GM12878 (cell line): ENCODE measurements around the gene MRPL53. TPM values are rescaled to one million over a fixed set of nuclear protein-coding genes. Genes with fewer than 3 reads are reported as not detected.

Source experiments
- ASH2L ChIP-seq: fragments of 300-600, 200-600 bp; sonication (generic); IDR thresholded peaks from 2 replicates; pipeline ENCODE4 v1.6.1; 2017; ENCODE audit warnings: low read depth, mild to moderate bottlenecking, borderline replicate concordance
- BCL11A ChIP-seq: IDR thresholded peaks from 2 replicates; pipeline ENCODE4 v1.6.1; 2011; ENCODE audit warnings: low read depth, low read length
- BCL3 ChIP-seq: IDR thresholded peaks from 2 replicates; pipeline ENCODE4 v1.6.1; 2011; ENCODE audit warnings: borderline replicate concordance, low read depth, mild to moderate bottlenecking, moderate library complexity, low read length; ENCODE audit not compliant: insufficient read depth, poor library complexity, severe bottlenecking
- CBX3 ChIP-seq: fragments of 200-600 bp; sonication (generic); IDR thresholded peaks from 2 replicates; pipeline ENCODE4 v1.6.1; 2016; ENCODE audit warnings: low read depth, borderline replicate concordance
- CBX5 ChIP-seq: sonication (generic); IDR thresholded peaks from 2 replicates; pipeline ENCODE4 v1.6.1; 2016; ENCODE audit warnings: low read depth, moderate library complexity, mild to moderate bottlenecking, inconsistent platforms
- CHD1 ChIP-seq: IDR thresholded peaks from 2 replicates; pipeline ENCODE4 v1.6.1; 2012; ENCODE audit warnings: low read depth, low read length, improper control_type of control experiment
- EP300 ChIP-seq, 2 experiments: fragments of 150-350 bp in 1 of 2; IDR thresholded peaks; 2 replicates each; pipeline ENCODE4 v1.6.1; 2011 to 2012; ENCODE audit warnings: low read depth in 2 of 2, low read length in 2 of 2, borderline replicate concordance in 1 of 2, improper control_type of control experiment in 1 of 2, inconsistent platforms in 1 of 2; ENCODE audit not compliant: control insufficient read depth in 1 of 2
- ETV6 ChIP-seq, 2 experiments: fragments of 450-650 bp in 1 of 2; IDR thresholded peaks in 1 of 2; conservative IDR thresholded peaks in 1 of 2; 2 replicates each; pipeline ENCODE4 v1.6.1; 2014; ENCODE audit warnings: antibody characterized with exemption in 1 of 2, borderline replicate concordance in 1 of 2, low read depth in 1 of 2, mild to moderate bottlenecking in 1 of 2, moderate library complexity in 1 of 2
- FOXM1 ChIP-seq: IDR thresholded peaks from 2 replicates; pipeline ENCODE4 v1.6.1; 2012; ENCODE audit warnings: low read depth, mild to moderate bottlenecking, inconsistent platforms, low read length, moderate library complexity
- MEF2A ChIP-seq: IDR thresholded peaks from 2 replicates; pipeline ENCODE4 v1.6.1; 2011; ENCODE audit warnings: low read depth, mild to moderate bottlenecking, low read length, moderate library complexity; ENCODE audit not compliant: insufficient read depth
- MXI1 ChIP-seq: fragments of 150-350 bp; IDR thresholded peaks from 2 replicates; pipeline ENCODE4 v1.6.1; 2011; ENCODE audit warnings: low read depth, mild to moderate bottlenecking, inconsistent platforms, low read length, improper control_type of control experiment
- RELA ChIP-seq: fragments of 450-650 bp; IDR thresholded peaks from 2 replicates; pipeline ENCODE4 v1.8.0; 2014; ENCODE audit warnings: borderline replicate concordance; ENCODE audit not compliant: partially characterized antibody
- SMAD1 ChIP-seq: fragments of 450-650 bp; IDR thresholded peaks from 2 replicates; pipeline ENCODE4 v1.6.1; 2018; ENCODE audit warnings: mild to moderate bottlenecking, low read depth; ENCODE audit not compliant: partially characterized antibody
- SREBF1 ChIP-seq: IDR thresholded peaks from 2 replicates; pipeline ENCODE4 v1.6.1; 2012; ENCODE audit warnings: mild to moderate bottlenecking, low read length
- STAT1 ChIP-seq: fragments of 450-650 bp; conservative IDR thresholded peaks from 2 replicates; pipeline ENCODE4 v1.6.1; 2014; ENCODE audit warnings: antibody characterized with exemption, mild to moderate bottlenecking
- TBL1XR1 ChIP-seq: IDR thresholded peaks from 2 replicates; pipeline ENCODE4 v1.6.1; 2012; ENCODE audit warnings: low read depth, low read length, improper control_type of control experiment
- TCF3 ChIP-seq: IDR thresholded peaks from 2 replicates; pipeline ENCODE4 v1.6.1; 2012; ENCODE audit warnings: low read depth, mild to moderate bottlenecking, low read length, borderline replicate concordance; ENCODE audit not compliant: insufficient read depth
- polyA plus RNA-seq, 11 experiments: library from polyadenylated mRNA; depleted of rRNA in 4 of 11; unstranded in 6 of 11; stranded (reverse) in 5 of 11; fragments of >200 nt; fragmentation: Nextera tagmentation in 4 of 11; fragmentation: Illumina TruSeq in 1 of 11; extraction: Ambion mirVana in 4 of 11; extraction: Trizol in 1 of 11; gene quantifications; 1 replicate in 1 of 11; 2 replicates in 10 of 11; pipeline versions ENCODE4 v1.2.1 to v1.2.3, GENCODE V29; 2011 to 2016; ENCODE audit warnings: inconsistent platforms in 2 of 11, missing spikeins in 2 of 11, low read depth in 1 of 11
- total RNA-seq, 4 experiments: library from RNA; depleted of rRNA in 3 of 4; stranded (reverse); fragments of >200 nt in 3 of 4; fragmentation: Illumina TruSeq in 1 of 4; extraction: Trizol in 1 of 4; gene quantifications; 2 replicates each; pipeline versions ENCODE4 v1.2.1 to v1.2.3, GENCODE V29; 2013 to 2021
- TF ChIP-seq, protein P1 (sequence below): IDR thresholded peaks from 2 replicates; pipeline ENCODE4 v1.6.1; 2011; ENCODE audit warnings: mild to moderate bottlenecking, low read depth, low read length, moderate library complexity; ENCODE audit not compliant: insufficient replicate concordance
- TF ChIP-seq, protein P2 (sequence below): fragments of 450-650 bp; formaldehyde crosslinking; IDR thresholded peaks from 2 replicates; pipeline ENCODE4 v1.4.0; 2022; ENCODE audit warnings: mild to moderate bottlenecking, moderate library complexity
- TF ChIP-seq, protein P3 (sequence below): IDR thresholded peaks from 2 replicates; pipeline ENCODE4 v1.6.1; 2012; ENCODE audit warnings: low read length, inconsistent platforms

Gene MRPL53
- total and polyA plus RNA-seq, 10 of the 15 experiments (the other 5 are each of a cell fraction or from before 2014, with no cell fraction given) = 15.1 to 167 (median 80.9) TPM

DNA sequence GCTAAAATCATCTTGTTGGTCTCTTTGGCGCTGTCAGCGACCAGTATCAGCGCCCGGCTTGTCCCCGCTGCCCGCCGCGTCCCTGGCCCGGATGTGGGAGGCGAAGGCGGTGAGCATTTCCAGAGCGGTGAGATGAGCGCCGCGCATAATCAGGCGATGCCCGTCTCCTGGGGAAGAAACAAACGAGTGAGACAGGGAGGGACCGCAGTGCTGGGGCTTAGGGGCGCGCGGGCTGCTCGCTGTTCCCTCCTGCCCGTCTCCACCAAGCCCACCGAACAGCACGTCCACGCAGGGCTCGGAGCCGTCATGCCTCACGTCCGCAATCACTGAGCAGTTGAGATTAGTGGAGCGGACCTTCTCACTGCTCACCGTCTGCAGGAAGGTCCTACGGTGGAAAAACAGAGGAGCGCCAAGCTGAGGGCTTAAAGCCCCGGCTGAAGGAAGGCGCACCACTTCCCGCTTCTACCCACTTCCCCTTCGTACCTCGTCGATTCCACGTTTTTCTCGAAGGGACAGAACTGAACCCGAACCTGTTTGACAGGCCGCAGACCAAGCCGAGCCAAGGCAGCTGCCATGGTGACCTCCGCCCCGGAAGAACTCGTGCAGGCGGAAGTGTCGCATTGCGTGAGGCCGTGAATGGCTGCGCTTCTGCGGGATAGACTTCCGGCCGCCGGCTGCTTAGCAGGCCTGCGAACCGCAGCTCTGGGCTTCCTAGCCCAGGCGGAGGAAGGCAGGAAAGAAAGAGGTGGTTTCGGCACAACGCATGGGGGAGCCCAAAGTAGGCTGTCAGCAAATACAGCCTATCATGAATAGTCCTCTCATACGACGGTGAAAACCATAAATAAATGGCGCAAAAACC is at the start of gene MRPL53 (continued):
- TF ChIP-seq, protein P1, sequence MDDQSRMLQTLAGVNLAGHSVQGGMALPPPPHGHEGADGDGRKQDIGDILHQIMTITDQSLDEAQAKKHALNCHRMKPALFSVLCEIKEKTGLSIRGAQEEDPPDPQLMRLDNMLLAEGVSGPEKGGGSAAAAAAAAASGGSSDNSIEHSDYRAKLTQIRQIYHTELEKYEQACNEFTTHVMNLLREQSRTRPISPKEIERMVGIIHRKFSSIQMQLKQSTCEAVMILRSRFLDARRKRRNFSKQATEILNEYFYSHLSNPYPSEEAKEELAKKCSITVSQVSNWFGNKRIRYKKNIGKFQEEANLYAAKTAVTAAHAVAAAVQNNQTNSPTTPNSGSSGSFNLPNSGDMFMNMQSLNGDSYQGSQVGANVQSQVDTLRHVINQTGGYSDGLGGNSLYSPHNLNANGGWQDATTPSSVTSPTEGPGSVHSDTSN = peak; percentile 54
- TF ChIP-seq ETV6 (conservative IDR thresholded peaks at IDR 0.05 in 1 of 2, IDR thresholded peaks at IDR 0.05 in 1 of 2; ENCODE audit: borderline replicate concordance in 1 of 2, low read depth in 1 of 2) (peak in 1 of 2 experiments; percentile 43; a peak in 1 of 4 replicates), SMAD1 (peak; percentile 52), CHD1 (0 out of 2 replicates have a peak, but pooled peaks have one; percentile 74), MEF2A (peak; percentile 61; the same call in 1 of the 2 replicates), FOXM1 (peak; percentile 35; the same call in 1 of the 2 replicates), SREBF1 (peak; percentile 84), CBX3 (no peak), BCL3 (peak; percentile 98), TBL1XR1 (peak; percentile 21; the same call in 1 of the 2 replicates), RELA (peak; percentile 50), BCL11A (peak; percentile 37; the same call in 1 of the 2 replicates), STAT1 (peak; percentile 88; the same call in 1 of the 2 replicates), TCF3 (peak; percentile 82; the same call in 1 of the 2 replicates), EP300 (IDR thresholded peaks at IDR 0.05; ENCODE audit: borderline replicate concordance in 1 of 2, control insufficient read depth in 1 of 2, low read depth in 2 of 2, low read length in 2 of 2) (no peak), CBX5 (peak; percentile 79; the same call in 1 of the 2 replicates), MXI1 (peak; percentile 86), ASH2L (no peak)
- TF ChIP-seq, protein P2, sequence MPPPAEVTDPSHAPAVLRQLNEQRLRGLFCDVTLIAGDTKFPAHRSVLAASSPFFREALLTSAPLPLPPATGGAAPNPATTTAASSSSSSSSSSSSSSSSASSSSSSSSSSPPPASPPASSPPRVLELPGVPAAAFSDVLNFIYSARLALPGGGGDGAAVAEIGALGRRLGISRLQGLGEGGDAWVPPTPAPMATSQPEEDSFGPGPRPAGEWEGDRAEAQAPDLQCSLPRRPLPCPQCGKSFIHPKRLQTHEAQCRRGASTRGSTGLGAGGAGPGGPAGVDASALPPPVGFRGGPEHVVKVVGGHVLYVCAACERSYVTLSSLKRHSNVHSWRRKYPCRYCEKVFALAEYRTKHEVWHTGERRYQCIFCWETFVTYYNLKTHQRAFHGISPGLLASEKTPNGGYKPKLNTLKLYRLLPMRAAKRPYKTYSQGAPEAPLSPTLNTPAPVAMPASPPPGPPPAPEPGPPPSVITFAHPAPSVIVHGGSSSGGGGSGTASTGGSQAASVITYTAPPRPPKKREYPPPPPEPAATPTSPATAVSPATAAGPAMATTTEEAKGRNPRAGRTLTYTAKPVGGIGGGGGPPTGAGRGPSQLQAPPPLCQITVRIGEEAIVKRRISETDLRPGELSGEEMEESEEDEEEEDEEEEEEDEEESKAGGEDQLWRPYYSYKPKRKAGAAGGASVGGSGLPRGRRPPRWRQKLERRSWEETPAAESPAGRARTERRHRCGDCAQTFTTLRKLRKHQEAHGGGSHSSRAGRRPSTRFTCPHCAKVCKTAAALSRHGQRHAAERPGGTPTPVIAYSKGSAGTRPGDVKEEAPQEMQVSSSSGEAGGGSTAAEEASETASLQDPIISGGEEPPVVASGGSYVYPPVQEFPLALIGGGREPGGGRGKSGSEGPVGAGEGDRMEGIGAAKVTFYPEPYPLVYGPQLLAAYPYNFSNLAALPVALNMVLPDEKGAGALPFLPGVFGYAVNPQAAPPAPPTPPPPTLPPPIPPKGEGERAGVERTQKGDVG (CRISPR knock-in tag) = no peak
- TF ChIP-seq, protein P3, sequence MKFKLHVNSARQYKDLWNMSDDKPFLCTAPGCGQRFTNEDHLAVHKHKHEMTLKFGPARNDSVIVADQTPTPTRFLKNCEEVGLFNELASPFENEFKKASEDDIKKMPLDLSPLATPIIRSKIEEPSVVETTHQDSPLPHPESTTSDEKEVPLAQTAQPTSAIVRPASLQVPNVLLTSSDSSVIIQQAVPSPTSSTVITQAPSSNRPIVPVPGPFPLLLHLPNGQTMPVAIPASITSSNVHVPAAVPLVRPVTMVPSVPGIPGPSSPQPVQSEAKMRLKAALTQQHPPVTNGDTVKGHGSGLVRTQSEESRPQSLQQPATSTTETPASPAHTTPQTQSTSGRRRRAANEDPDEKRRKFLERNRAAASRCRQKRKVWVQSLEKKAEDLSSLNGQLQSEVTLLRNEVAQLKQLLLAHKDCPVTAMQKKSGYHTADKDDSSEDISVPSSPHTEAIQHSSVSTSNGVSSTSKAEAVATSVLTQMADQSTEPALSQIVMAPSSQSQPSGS = peak; percentile 69; the same call in 1 of the 2 replicates
